ENCODE data around the gene HPN.

Gene HPN

GRCh38 chr19:35109395-35110112, 68.0 kb downstream of the HPN start:
- Histone ChIP-seq H3K4me3 (ENCODE audit: low read length, poor library complexity, severe bottlenecking) (no peak overlapping the region), H3K36me3 (ENCODE audit: insufficient read depth, low read length) (no peaks in the 10 kb centered on the region), H4K20me1 (ENCODE audit: insufficient read depth, low read length, poor library complexity, severe bottlenecking) (no peaks in the 10 kb centered on the region), H2AFZ (ENCODE audit: low read length) (no peak overlapping the region), H3K9ac (ENCODE audit: low read depth, low read length, poor library complexity, severe bottlenecking) (no peak overlapping the region), H3F3A (ENCODE audit: low read depth) (no peaks in the 10 kb centered on the region), H3K9me2 (replicated peaks; ENCODE audit: low read depth, low read length) (no peaks in the 10 kb centered on the region), H3K4me2 (ENCODE audit: low read depth, low read length, poor library complexity, severe bottlenecking) (no peak overlapping the region), H3K4me1 (ENCODE audit: insufficient read depth, low read length, poor library complexity, severe bottlenecking) (peaks cover 3% of the 10 kb centered on the region), H3K9me3 (ENCODE audit: insufficient read depth, low read depth, low read length) (no peaks in the 10 kb centered on the region), H3K79me2 (ENCODE audit: insufficient read depth, low read length) (no peaks in the 10 kb centered on the region), H3K27me3 (ENCODE audit: insufficient read depth, low read length, poor library complexity, severe bottlenecking) (no peaks in the 10 kb centered on the region)
- TF ChIP-seq EZH2phosphoT487 (IDR thresholded peaks at IDR 0.05; ENCODE audit: borderline replicate concordance) (no peak), CTCF (conservative IDR thresholded peaks at IDR 0.05; ENCODE audit: low read length) (no peak)

GRCh38 chr19:35110974-35111373, 69.5 kb downstream of the HPN start:
- no peak overlapping the region for H3K4me3 ChIP-seq (ENCODE audit: low read length, poor library complexity, severe bottlenecking)
- H3F3A ChIP-seq (ENCODE audit: low read depth): no peaks in the 10 kb centered on the region
- peaks cover 3% of the 10 kb centered on the region for H3K4me1 ChIP-seq (ENCODE audit: insufficient read depth, low read length, poor library complexity, severe bottlenecking)
- no peaks in the 10 kb centered on the region for H3K36me3 ChIP-seq (ENCODE audit: insufficient read depth, low read length)
- no peak overlapping the region for H2AFZ ChIP-seq (ENCODE audit: low read length)
- H4K20me1 ChIP-seq (ENCODE audit: insufficient read depth, low read length, poor library complexity, severe bottlenecking): no peaks in the 10 kb centered on the region
- H3K9ac ChIP-seq (ENCODE audit: low read depth, low read length, poor library complexity, severe bottlenecking): no peak overlapping the region
- H3K9me2 ChIP-seq (replicated peaks; ENCODE audit: low read depth, low read length): no peaks in the 10 kb centered on the region
- no peaks in the 10 kb centered on the region for H3K27me3 ChIP-seq (ENCODE audit: insufficient read depth, low read length, poor library complexity, severe bottlenecking)
- H3K79me2 ChIP-seq (ENCODE audit: insufficient read depth, low read length): no peaks in the 10 kb centered on the region
- no peaks in the 10 kb centered on the region for H3K9me3 ChIP-seq (ENCODE audit: insufficient read depth, low read depth, low read length)
- H3K4me2 ChIP-seq (ENCODE audit: low read depth, low read length, poor library complexity, severe bottlenecking): no peak overlapping the region
- no peak for TF ChIP-seq EZH2phosphoT487 (IDR thresholded peaks at IDR 0.05; ENCODE audit: borderline replicate concordance)

GRCh38 chr19:35112995-35113688, 71.6 kb downstream of the HPN start:
- Histone ChIP-seq H3K27me3 (ENCODE audit: insufficient read depth, low read length, poor library complexity, severe bottlenecking) (no peaks in the 10 kb centered on the region), H3K79me2 (ENCODE audit: insufficient read depth, low read length) (no peaks in the 10 kb centered on the region), H3K4me3 (ENCODE audit: low read length, poor library complexity, severe bottlenecking) (no peak overlapping the region), H3K9me2 (replicated peaks; ENCODE audit: low read depth, low read length) (no peaks in the 10 kb centered on the region), H3F3A (ENCODE audit: low read depth) (no peaks in the 10 kb centered on the region), H3K4me1 (ENCODE audit: insufficient read depth, low read length, poor library complexity, severe bottlenecking) (peaks cover 3% of the 10 kb centered on the region), H2AFZ (ENCODE audit: low read length) (no peak overlapping the region), H4K20me1 (ENCODE audit: insufficient read depth, low read length, poor library complexity, severe bottlenecking) (no peaks in the 10 kb centered on the region), H3K9me3 (ENCODE audit: insufficient read depth, low read depth, low read length) (no peaks in the 10 kb centered on the region), H3K4me2 (ENCODE audit: low read depth, low read length, poor library complexity, severe bottlenecking) (no peak overlapping the region), H3K9ac (ENCODE audit: low read depth, low read length, poor library complexity, severe bottlenecking) (no peak overlapping the region), H3K36me3 (ENCODE audit: insufficient read depth, low read length) (no peaks in the 10 kb centered on the region)
- TF ChIP-seq CTCF (conservative IDR thresholded peaks at IDR 0.05; ENCODE audit: low read length) (no peak), EZH2phosphoT487 (IDR thresholded peaks at IDR 0.05; ENCODE audit: borderline replicate concordance) (no peak)

Data from Loucy (cell line).